ENCODE results near the gene UNC79.

DNA sequence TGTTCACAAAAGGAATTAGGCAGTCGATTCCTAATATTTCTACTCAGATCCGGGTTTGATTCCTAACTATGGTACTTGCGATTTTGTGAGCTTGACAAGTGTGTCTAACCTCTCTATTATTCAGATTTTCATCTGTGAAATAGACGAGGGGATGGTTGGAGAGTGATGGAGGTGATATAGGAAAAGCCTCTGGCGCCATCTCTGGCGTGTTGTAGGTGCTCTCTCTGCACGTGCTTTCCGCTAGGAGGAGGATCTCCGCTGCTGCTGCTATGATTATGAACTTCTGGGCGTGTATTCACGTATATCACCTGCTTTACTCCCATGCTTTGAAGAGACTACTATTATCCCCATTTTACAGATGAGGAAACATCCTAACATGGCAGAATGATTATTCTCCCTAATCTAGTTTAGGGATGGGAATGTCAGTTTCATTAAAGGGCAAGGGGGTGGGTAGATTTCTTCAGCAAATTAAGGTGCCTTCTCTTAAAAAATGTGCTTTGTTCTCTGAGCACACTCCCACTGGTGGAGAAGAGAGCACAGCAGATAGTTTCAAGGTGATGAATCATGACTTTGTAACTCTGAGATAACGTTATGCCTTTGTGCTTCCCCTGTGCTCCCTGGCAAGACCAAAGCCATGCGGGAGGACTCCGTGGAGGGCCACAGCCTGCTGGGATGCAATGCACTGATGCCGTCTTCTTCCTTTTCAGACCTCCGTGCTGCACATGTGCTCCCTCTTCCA, 260.5 kb downstream of the UNC79 start:
- TF ChIP-seq CTCF (IDR thresholded peaks at IDR 0.05), result no peak
- TF ChIP-seq POLR2A (IDR thresholded peaks at IDR 0.05), result no peak

All from Peyer's patch (tissue), 4 donors.